Body of pancreas (tissue), 4 donors: ENCODE measurements around the gene AGXT. TPM values are rescaled to one million over a fixed set of nuclear protein-coding genes. Genes with fewer than 3 reads are reported as not detected.

Experiments
- ATAC-seq: fragments of 150-250 bp; one replicate; pipeline ENCODE4 v1.9.1; 2016
- DNase-seq, 4 donors: peaks; one replicate each; pipeline ENCODE4 v3.0.0-alpha.2; 2019
- H3K27ac ChIP-seq, 4 donors: fragments of 200-600 bp; sonication (generic); 1 replicate in 3 of 4; 2 replicates in 1 of 4; pipeline versions ENCODE4 v1.5.1 to v1.6.1; 2016 to 2019; ENCODE audit warnings: mild to moderate bottlenecking in 1 of 4, mixed read lengths in 1 of 4, moderate library complexity in 1 of 4
- H3K27me3 ChIP-seq, 2 donors: fragments of 200-600 bp; sonication (generic); one replicate each; pipeline ENCODE4 v1.6.0; 2016; ENCODE audit warnings: mild to moderate bottlenecking in 1 of 2
- H3K36me3 ChIP-seq, 2 donors: fragments of 200-600 bp; sonication (generic); replicated peaks in 1 of 2; 2 replicates each; pipeline ENCODE4 v1.5.1; 2016; ENCODE audit warnings: low read depth in 2 of 2; ENCODE audit not compliant: insufficient read depth in 1 of 2
- H3K4me1 ChIP-seq: fragments of 200-600 bp; sonication (generic); one replicate; pipeline ENCODE4 v1.6.0; 2016
- H3K4me3 ChIP-seq, 2 donors: fragments of 200-600 bp; sonication (generic); 1 replicate in 1 of 2; 2 replicates in 1 of 2; pipeline ENCODE4 v1.5.1; 2016 to 2019
- H3K9me3 ChIP-seq, 3 donors: fragments of 200-600 bp; sonication (generic); 1 replicate in 2 of 3; 2 replicates in 1 of 3; pipeline ENCODE4 v1.5.1; 2016
- CTCF ChIP-seq, 7 experiments: fragments of 450-650 bp in 4 of 7; fragments of 200-600 bp in 3 of 7; sonication (generic) in 3 of 7; IDR thresholded peaks; one replicate each; pipeline ENCODE4 v1.5.1; 2016 to 2019; ENCODE audit warnings: antibody characterized with exemption in 7 of 7
- POLR2A ChIP-seq, 3 donors: fragments of 450-650 bp; IDR thresholded peaks; one replicate each; pipeline ENCODE4 v1.6.1; 2016; ENCODE audit warnings: antibody characterized with exemption in 3 of 3, mild to moderate bottlenecking in 2 of 3
- WGBS, 2 donors: methylation state at CpG; one replicate each; pipeline ENCODE4 v1.1.5; 2017; 5-methylcytosine and 5-hydroxymethylcytosine counted together
- intact Hi-C: fragments of 100-400 bp; cut with DNase I; formaldehyde crosslinking; loops from one replicate; pipeline ENCODE4 v1.15.1; 2023
- total RNA-seq, 2 donors: library from RNA; depleted of rRNA; stranded (reverse); fragments of >200 nt; gene quantifications; one replicate each; pipeline ENCODE4 v1.1.0, GENCODE V29; 2016

AGXT gene
- total RNA-seq, 2 donors from 2014 or later: 1.6 TPM; not detected in 1

- Histone ChIP-seq H3K9me3 (no peaks in the 10 kb centered on the region), H3K36me3 (no peaks in the 10 kb centered on the region), H3K4me3 (no peak overlapping the region), H3K4me1 (no peaks in the 10 kb centered on the region), H3K27ac (no peak overlapping the region), H3K27me3 (no peaks in the 10 kb centered on the region)
- intact Hi-C loops: no loop called here
- WGBS, 2 donors: 89 to 92% methylated on average over 3 to 12 of the region's 12 CpGs
- ATAC-seq (no peak), DNase-seq (no peak)
- TF ChIP-seq CTCF (IDR thresholded peaks at IDR 0.05): no peak
Observed at GRCh38 chr2:240874715-240875227, 6.1 kb downstream of the AGXT start.

GRCh38 chr2:240875228-240876034, 6.8 kb downstream of the AGXT start:
- H3K27ac ChIP-seq: no peak overlapping the region
- no peaks in the 10 kb centered on the region for H3K27me3 ChIP-seq
- TF ChIP-seq POLR2A (IDR thresholded peaks at IDR 0.05): no peak
- ATAC-seq (no peak), DNase-seq (no peak)
- intact Hi-C loops: no loop called here
- no peaks in the 10 kb centered on the region for H3K4me1 ChIP-seq
- no peaks in the 10 kb centered on the region for H3K36me3 ChIP-seq
- WGBS, 2 donors: 92 to 93% methylated on average over 2 to 22 of the region's 22 CpGs
- no peak overlapping the region for H3K4me3 ChIP-seq
- H3K9me3 ChIP-seq: no peaks in the 10 kb centered on the region

DNA sequence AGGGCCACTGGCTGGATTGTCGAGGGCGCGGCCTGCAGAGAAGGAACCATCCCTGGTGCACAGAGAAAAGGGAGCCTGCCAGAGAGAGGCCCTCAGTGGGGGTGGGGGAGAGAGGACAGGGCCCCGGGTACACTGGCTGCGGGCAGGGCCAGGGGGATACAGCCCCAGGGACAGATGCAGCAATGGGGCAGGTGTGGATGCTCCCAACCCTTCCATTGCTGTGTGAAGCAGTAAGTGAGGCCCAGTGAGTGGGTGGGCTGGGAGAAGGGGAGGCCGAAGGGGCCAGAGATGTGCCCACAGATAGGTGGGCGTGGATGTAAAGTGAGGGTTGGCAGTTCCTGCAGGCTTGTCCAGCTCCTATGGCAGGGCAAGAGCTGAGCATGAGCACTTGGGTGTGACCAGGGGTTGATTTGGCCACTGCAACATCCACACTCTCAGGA, 7.4 kb downstream of the AGXT start:
- ATAC-seq (no peak), DNase-seq (no peak)
- intact Hi-C loops: no loop called here
- H3K27ac ChIP-seq: no peak overlapping the region
- no peaks in the 10 kb centered on the region for H3K27me3 ChIP-seq
- 83% methylated on average over 6 to 7 of the region's 7 CpGs for WGBS, 2 donors
- no peaks in the 10 kb centered on the region for H3K36me3 ChIP-seq
- TF ChIP-seq POLR2A (IDR thresholded peaks at IDR 0.05) (no peak), CTCF (IDR thresholded peaks at IDR 0.05) (no peak)
- no peak overlapping the region for H3K4me3 ChIP-seq
- no peaks in the 10 kb centered on the region for H3K9me3 ChIP-seq
- no peaks in the 10 kb centered on the region for H3K4me1 ChIP-seq

DNA sequence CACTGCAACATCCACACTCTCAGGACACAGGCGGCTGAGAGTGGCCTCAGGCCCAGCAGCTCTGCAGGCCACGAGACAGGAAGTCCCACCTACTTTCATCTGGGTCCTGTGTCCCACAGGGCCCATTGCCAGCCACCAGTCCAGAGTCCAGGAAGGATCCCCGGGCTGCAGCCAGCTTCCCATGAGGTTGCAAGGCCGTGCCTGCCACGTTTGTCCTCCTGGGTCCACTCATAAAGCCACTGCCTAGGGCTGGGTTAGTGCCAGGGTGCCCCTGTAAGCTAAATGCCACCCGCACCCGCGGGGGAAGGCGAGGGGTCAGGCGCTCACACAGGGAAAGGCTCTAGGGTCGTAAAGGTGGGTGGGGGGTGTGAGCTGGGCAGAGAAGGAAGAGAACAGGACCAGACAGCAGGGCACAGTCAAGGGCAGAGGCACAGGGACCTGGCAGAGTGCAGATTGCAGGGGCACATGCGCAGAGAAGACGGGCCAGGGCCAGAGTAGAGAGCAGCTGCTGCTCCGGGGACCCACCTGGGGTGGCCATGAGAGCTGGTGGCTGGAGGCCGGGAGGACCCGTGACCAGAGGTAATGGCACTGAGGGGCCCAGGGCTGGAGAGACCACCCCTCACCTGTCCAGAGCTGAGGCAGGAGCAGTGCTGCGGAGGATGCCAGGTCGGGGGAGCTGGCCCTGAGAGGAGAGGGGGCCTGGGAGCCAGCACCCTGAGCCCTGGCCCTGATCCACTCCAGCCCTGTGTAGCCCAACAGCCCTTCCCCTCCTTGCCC, 8.0 kb downstream of the AGXT start:
- ATAC-seq (peak; percentile 43), DNase-seq (peak in 3 of 4 donors; percentile 60 to 63 (median 61))
- H3K27me3 ChIP-seq: no peaks in the 10 kb centered on the region
- intact Hi-C loops: no loop called here
- H3K4me3 ChIP-seq: no peak overlapping the region
- 68 to 78% methylated on average over 15 to 17 of the region's 18 CpGs for WGBS, 2 donors
- no peak overlapping the region for H3K27ac ChIP-seq
- no peaks in the 10 kb centered on the region for H3K36me3 ChIP-seq
- TF ChIP-seq CTCF (IDR thresholded peaks at IDR 0.05): no peak
- no peak for TF ChIP-seq POLR2A (IDR thresholded peaks at IDR 0.05)
- no peaks in the 10 kb centered on the region for H3K4me1 ChIP-seq
- no peaks in the 10 kb centered on the region for H3K9me3 ChIP-seq
